Measurements from ENCODE around the gene HDAC10.

The HDAC10 gene

DNA sequence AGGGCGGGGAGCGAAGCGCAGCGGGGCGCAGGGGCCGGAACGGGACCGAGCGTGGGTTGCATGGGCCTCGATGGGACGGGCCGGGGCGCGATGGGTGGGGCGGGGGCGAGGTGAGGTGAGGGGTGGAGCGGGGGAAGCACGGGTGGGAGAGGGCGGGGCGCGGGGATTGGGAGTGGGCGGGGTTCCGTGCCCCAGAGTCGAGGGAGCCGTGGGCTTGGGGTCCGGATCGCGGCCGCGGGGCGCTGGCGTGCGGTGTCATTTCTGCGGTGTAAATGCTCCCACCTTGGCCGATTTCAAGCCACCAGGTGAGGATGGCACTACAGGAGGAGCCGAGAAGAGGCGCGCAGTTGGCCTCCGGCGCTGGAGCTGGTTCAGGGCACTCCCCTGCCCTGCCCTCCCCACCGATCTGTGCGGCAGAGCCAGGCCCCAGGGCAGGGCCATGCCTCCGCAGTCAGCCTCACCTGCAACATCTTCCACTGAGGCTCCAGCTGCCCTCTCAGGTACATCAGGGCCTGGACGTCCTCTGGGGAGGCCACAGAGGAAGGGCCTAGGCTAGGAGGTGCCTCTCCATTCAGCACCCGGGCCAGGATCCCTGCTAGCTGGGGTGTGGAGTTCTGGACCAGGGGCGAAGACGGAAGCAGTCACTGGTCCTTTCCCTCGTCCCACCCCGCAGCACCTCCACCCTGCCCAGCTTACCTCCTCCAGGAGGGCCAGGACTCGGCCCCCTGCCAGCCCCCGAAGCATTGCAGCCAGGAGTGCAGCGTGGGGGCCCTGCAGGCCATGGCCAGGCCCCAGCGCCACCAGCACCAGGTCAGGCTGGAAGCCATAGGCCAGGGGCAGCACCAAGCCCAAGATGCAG lies 5.6 kb downstream of the HDAC10 start:
- TF ChIP-seq, protein P1, sequence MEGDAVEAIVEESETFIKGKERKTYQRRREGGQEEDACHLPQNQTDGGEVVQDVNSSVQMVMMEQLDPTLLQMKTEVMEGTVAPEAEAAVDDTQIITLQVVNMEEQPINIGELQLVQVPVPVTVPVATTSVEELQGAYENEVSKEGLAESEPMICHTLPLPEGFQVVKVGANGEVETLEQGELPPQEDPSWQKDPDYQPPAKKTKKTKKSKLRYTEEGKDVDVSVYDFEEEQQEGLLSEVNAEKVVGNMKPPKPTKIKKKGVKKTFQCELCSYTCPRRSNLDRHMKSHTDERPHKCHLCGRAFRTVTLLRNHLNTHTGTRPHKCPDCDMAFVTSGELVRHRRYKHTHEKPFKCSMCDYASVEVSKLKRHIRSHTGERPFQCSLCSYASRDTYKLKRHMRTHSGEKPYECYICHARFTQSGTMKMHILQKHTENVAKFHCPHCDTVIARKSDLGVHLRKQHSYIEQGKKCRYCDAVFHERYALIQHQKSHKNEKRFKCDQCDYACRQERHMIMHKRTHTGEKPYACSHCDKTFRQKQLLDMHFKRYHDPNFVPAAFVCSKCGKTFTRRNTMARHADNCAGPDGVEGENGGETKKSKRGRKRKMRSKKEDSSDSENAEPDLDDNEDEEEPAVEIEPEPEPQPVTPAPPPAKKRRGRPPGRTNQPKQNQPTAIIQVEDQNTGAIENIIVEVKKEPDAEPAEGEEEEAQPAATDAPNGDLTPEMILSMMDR (IDR thresholded peaks at IDR 0.05; ENCODE audit: control insufficient read depth, insufficient read depth, low read depth, low read length, missing control alignments): no peak
- no peak for DNase-seq (ENCODE audit: low read depth)
- peak overlapping the region; percentile 80 for H3K4me3 ChIP-seq (ENCODE audit: control insufficient read depth, low read depth, low read length)

DNA sequence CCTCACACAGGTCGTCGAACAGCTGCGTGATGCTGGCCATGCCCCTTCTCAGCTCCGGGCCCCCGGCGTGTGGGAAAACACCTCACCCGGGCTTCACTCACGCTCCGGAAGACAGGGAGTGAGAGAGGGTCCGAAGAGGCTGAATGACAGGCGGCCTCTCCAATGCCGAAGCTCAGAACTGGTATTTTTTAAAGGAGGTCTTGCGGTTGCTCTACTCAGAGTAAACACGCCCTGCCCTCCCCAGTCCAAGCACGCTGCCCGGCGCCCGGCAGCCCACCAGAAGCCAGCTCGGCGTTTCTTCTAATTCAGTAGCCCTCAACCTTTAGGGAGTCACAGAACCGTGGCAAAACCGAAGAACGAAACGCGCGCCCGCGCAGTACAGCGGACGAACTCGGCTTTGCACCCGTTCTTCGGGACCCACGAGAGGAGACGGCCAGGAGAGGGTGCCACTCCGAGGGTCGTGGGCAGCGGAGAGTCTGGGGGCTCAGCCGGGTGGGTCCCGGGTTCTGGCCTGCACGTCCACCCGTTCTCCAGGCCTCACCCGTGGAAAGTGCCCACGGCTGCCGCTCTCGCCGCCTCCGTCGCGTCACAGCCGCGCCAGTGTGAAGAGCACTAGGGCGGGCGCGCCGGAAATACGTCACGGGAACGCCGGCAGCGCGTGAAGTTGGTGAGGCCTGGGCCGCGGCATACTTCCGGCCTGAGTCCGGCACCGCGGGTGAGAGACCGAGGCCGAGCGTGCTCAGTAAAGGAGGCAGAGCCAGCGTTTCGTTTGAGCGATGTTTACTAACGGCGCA lies 6.4 kb downstream of the HDAC10 start, which contains the start of gene TUBGCP6:
TUBGCP6 (minus strand) TSS at position 604 of the 794 bp plus-strand sequence; CDS start at position 40, 564 bp downstream.
- DNase-seq (ENCODE audit: low read depth): peak; percentile 38
- TF ChIP-seq, protein P1 (IDR thresholded peaks at IDR 0.05; ENCODE audit: control insufficient read depth, insufficient read depth, low read depth, low read length, missing control alignments): peak; percentile 31

DNA sequence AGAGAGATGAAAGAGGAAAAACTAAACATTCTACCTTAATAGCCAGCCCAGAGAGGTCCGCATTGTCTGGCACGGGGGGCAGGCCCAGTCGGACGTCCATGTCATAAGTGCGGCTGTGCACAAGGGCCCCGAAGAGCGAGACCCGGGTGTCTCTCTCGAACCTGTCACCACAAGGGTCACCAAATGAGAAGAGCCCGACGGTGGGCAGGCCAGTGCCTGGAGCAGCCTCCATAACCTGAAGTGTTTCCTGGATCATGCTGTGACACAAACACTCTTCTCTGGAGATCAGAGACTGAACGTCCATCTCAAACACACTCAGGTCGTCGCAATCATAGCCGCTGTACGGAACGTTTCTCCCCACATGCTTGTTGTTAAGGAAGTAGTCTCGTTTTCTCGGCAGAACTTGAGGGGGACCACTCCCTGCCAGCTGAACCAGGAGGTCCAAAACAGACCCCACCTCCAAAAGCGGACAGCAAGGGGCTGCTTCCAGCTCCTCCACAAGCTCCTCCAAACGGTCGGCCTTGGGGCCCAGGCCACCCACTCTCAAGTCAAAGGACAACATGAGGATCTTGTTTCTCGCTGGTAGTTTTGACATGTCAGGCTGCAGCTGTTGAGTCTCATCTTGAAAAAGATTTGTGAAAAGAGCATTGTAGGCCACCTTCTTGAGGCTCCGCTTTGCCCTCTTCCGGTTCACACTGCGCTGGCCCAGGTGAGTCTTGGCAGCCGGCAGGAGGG lies 7.2 kb downstream of the HDAC10 start:
- H3K4me3 ChIP-seq (ENCODE audit: control insufficient read depth, low read depth, low read length): peak overlapping the region; percentile 80
- TF ChIP-seq, protein P1 (IDR thresholded peaks at IDR 0.05; ENCODE audit: control insufficient read depth, insufficient read depth, low read depth, low read length, missing control alignments): no peak
- no peak for DNase-seq (ENCODE audit: low read depth)

More for the DNA sequence above, 6.4 kb downstream of the HDAC10 start, which contains the start of gene TUBGCP6:
- peak within 1 kb of the TSS; percentile 80 for H3K4me3 ChIP-seq (ENCODE audit: control insufficient read depth, low read depth, low read length)

DNA sequence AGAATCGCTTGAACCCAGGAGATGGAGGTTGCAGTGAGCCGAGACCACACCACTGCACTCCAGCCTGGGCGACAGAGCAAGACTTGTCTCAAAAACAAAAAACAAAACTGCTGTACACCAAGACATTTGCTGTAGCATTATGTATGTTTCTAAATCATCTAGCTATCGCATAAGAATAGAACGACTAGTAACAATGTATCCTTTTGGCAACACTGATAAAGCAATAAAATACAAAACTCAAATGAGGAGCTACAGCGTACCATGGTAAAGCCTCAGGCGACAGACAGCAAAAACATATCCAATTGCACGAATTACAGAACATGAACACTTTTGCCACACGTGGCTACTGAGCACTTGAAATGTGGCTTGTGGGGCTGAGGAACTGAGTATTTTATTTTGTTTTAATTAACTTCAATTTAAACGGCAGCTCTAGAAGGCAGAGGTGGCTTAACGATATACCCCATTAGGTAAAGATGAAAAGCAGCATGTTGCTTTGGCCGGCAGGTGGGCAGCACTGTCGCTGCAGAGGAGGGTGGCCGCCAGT lies 8.6 kb downstream of the HDAC10 start:
- H3K4me3 ChIP-seq (ENCODE audit: control insufficient read depth, low read depth, low read length): peak overlapping the region; percentile 80
- TF ChIP-seq, protein P1 (IDR thresholded peaks at IDR 0.05; ENCODE audit: control insufficient read depth, insufficient read depth, low read depth, low read length, missing control alignments): no peak
- no peak for DNase-seq (ENCODE audit: low read depth)

DNA sequence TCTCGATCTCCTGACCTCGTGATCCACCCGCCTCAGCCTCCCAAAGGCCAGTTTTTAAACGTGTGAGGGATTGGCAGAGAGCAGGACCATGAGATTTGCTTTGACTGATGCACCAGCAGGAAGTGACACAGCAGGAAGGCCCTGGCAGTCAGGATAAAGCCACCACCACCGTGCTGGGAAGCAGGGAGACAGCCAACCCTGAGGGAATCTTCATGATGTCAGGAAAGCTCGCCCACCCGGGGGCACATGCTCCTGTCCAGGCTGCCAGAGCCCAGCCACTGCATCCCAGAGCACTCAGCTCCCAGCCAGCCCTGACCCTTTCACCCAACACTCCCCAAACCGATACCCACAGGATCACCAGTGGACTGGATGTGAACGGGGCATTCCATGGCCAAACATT lies 12.3 kb downstream of the HDAC10 start:
- TF ChIP-seq, protein P1 (IDR thresholded peaks at IDR 0.05; ENCODE audit: control insufficient read depth, insufficient read depth, low read depth, low read length, missing control alignments): no peak
- no peak overlapping the region for H3K4me3 ChIP-seq (ENCODE audit: control insufficient read depth, low read depth, low read length)
- no peak for DNase-seq (ENCODE audit: low read depth)

All from AG09309 (cell line).